Activated naive CD4-positive, alpha-beta T cell treated with anti-CD3 and anti-CD28 coated beads for 36 hours (primary cell): ENCODE measurements around the gene PDZRN4. TPM values are rescaled to one million over a fixed set of nuclear protein-coding genes. Genes with fewer than 3 reads are reported as not detected.

Experiments used
- CTCF ChIA-PET: fragments of 350-600 bp; sonication (Branson Sonifier 250); formaldehyde crosslinking; loops from one replicate; lab custom pipeline; 2021; ENCODE audit warnings: antibody characterized with exemption; lab: Charles Lee
- DNase-seq: peaks from one replicate; pipeline ENCODE4 v3.0.0-alpha.2; 2020
- H3K27ac Mint-ChIP-seq: one replicate; pipeline ENCODE4 v1.8.0; 2021; ENCODE audit warnings: mild to moderate bottlenecking, mixed read lengths
- H3K27me3 Mint-ChIP-seq: one replicate; pipeline ENCODE4 v1.8.0; 2021; ENCODE audit warnings: low read depth, mixed read lengths
- H3K36me3 Mint-ChIP-seq: one replicate; pipeline ENCODE4 v1.8.0; 2021; ENCODE audit warnings: low read depth, mixed read lengths
- H3K4me1 Mint-ChIP-seq: one replicate; pipeline ENCODE4 v1.8.0; 2021; ENCODE audit warnings: low read depth, mixed read lengths
- H3K4me3 Mint-ChIP-seq: one replicate; pipeline ENCODE4 v1.8.0; 2021; ENCODE audit warnings: mild to moderate bottlenecking, moderate library complexity, mixed read lengths
- H3K9me3 Mint-ChIP-seq: one replicate; pipeline ENCODE4 v1.8.0; 2021; ENCODE audit warnings: mixed read lengths
- intact Hi-C: fragments of 100-400 bp; cut with micrococcal nuclease; formaldehyde crosslinking; loops from one replicate; pipeline ENCODE4 v1.15.1; 2023
- total RNA-seq, 2 experiments: library from RNA; stranded (reverse); gene quantifications; one replicate each; pipeline ENCODE4 v1.2.3, GENCODE V29; 2021

The PDZRN4 gene
- total RNA-seq, 2 experiments from 2014 or later, result not detected

DNA sequence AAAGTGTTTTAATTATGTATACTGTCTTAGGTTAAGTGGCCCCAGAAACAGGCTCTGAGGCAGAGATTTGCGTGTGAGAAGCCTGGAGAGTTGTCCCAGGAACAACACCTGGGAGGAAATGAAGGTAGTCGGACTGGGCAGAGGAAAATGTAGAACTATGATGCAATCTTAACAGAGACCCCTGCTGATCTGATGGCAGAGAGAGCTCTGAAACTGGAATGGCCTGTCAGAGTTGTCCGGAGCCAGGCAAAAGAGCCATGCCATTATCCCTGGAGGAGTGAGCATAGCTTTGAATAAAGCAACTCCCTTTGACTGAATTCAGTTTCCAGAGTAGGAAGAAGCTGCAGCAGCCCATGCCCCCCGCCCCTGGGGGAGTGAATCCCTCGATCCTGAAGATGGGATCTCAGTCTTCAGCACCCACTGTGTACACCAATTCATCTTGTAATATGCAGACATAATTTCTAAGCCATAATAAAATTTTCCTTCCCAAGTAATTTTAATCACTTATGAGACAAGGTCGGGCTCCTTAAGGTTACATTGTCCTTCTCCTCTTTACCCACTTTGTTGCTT is 264.8 kb downstream of the PDZRN4 start:
- no peak overlapping the region for H3K4me3 Mint-ChIP-seq
- no peaks in the 10 kb centered on the region for H3K36me3 Mint-ChIP-seq
- no peak overlapping the region for H3K27ac Mint-ChIP-seq
- H3K27me3 Mint-ChIP-seq, result peaks cover 2% of the 10 kb centered on the region
- no peak for DNase-seq
- H3K9me3 Mint-ChIP-seq, result no peaks in the 10 kb centered on the region
- intact Hi-C loops, result no loop called here
- no peaks in the 10 kb centered on the region for H3K4me1 Mint-ChIP-seq
- CTCF ChIA-PET, result no interaction called here

DNA sequence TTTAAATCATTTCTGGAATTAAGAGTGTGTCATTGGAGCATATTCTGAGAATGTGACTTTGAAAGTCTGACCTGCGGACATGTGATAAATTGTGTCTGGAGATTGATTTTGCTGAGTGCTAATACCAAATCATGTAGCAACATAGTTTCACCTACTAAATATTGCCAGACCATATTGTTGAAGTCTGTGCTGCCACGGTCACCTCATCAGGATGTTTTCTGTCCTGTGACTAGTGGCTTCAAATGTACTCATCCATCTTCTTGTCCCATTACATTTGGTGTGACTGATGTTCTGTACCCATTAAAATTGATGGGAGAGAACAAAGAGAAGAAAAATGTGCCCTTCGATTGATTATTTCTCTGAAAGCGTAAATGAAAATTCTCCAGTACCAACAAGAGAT is 265.3 kb downstream of the PDZRN4 start:
- intact Hi-C loops, result no loop called here
- no peak overlapping the region for H3K27ac Mint-ChIP-seq
- peaks cover 2% of the 10 kb centered on the region for H3K27me3 Mint-ChIP-seq
- no peaks in the 10 kb centered on the region for H3K4me1 Mint-ChIP-seq
- no peak for DNase-seq
- H3K36me3 Mint-ChIP-seq, result no peaks in the 10 kb centered on the region
- CTCF ChIA-PET, result no interaction called here
- no peak overlapping the region for H3K4me3 Mint-ChIP-seq
- H3K9me3 Mint-ChIP-seq, result no peaks in the 10 kb centered on the region

DNA sequence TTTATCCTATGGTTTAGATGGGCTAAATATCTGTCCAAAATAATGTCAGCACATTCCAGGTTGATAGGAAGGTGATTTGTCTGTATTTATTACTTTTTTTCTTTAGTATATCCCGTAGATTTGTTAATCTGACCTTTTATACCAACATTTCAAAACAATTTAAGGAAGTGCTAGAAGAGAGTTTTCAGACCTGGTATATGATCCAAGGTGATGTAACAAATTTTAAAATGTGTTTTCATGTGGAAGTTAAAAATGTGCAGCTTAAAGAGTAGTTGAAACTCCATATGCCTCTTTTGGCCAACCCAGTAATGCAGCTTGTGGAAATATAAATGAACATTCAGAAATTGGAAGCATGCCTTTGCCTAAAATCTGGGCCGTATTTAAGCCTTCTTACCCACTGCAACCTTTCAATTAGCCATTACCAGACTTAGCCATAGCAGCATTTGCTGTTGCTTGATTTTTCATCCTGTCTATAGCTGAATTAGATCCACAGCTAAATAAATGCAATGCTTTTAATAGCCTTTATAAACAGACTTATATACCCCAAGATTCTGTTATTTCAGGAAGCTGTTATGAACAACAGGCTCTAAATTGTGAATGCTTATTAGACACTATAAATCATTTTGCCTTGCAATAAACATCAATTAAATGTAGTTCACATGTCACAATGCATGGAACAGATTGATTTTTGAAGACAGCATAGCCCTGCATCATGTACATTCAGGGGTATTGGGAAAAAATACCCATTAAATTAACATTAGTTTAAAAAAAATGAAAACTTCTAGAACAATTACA is 271.2 kb downstream of the PDZRN4 start:
- no peak overlapping the region for H3K27ac Mint-ChIP-seq
- intact Hi-C loops, result no loop called here
- no peak for DNase-seq
- no peaks in the 10 kb centered on the region for H3K4me1 Mint-ChIP-seq
- peaks cover 2% of the 10 kb centered on the region for H3K27me3 Mint-ChIP-seq
- H3K9me3 Mint-ChIP-seq, result no peaks in the 10 kb centered on the region
- CTCF ChIA-PET, result interaction anchor here (1.1 kb wide), 1 partner anchor 565 kb away, joined by 4 read pairs; no protein-coding TSS in a partner anchor
- no peak overlapping the region for H3K4me3 Mint-ChIP-seq
- H3K36me3 Mint-ChIP-seq, result no peaks in the 10 kb centered on the region

DNA sequence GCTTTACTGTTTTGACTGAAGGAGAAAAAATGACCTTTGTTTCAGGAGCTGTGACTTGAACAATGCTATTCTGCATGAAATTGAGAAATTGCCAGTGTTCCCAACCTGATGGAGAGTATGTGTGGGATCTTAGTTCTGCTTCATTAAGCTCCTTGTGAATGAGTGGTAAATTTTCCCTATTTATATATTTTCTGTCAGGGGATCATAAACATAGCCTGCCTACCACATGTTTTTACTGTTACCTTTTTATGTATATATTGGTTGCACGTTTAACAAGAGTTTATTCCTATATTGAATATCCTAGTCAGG is 271.7 kb downstream of the PDZRN4 start:
- H3K36me3 Mint-ChIP-seq, result no peaks in the 10 kb centered on the region
- intact Hi-C loops, result no loop called here
- no peak overlapping the region for H3K4me3 Mint-ChIP-seq
- H3K4me1 Mint-ChIP-seq, result no peaks in the 10 kb centered on the region
- CTCF ChIA-PET, result interaction anchor here (1.1 kb wide), 1 partner anchor 564 kb away, joined by 4 read pairs; no protein-coding TSS in a partner anchor
- H3K27ac Mint-ChIP-seq, result no peak overlapping the region
- H3K9me3 Mint-ChIP-seq, result no peaks in the 10 kb centered on the region
- no peak for DNase-seq
- H3K27me3 Mint-ChIP-seq, result peaks cover 2% of the 10 kb centered on the region

DNA sequence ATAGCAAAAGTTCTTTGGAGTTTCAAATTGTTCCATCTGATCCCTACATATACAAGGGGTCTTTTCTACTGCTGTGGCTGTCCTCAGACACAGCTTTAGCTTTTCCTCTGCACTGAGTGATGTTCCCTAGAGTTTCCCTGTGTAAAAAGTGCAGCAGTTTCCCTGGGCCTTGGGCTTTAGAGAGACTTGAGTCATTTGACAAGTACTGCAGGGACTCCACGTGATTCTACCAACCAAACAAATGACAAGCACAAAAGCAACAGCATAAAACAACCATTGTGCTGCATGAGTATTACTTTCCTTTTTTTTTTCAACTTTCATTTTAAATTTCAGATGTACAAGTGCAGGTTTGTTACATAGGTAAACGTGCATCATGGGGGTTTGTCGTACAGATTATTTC is 272.8 kb downstream of the PDZRN4 start:
- intact Hi-C loops, result no loop called here
- no peak for DNase-seq
- no peak overlapping the region for H3K4me3 Mint-ChIP-seq
- peaks cover 2% of the 10 kb centered on the region for H3K27me3 Mint-ChIP-seq
- no peaks in the 10 kb centered on the region for H3K9me3 Mint-ChIP-seq
- no peak overlapping the region for H3K27ac Mint-ChIP-seq
- no peaks in the 10 kb centered on the region for H3K4me1 Mint-ChIP-seq
- no peaks in the 10 kb centered on the region for H3K36me3 Mint-ChIP-seq
- CTCF ChIA-PET, result no interaction called here

DNA sequence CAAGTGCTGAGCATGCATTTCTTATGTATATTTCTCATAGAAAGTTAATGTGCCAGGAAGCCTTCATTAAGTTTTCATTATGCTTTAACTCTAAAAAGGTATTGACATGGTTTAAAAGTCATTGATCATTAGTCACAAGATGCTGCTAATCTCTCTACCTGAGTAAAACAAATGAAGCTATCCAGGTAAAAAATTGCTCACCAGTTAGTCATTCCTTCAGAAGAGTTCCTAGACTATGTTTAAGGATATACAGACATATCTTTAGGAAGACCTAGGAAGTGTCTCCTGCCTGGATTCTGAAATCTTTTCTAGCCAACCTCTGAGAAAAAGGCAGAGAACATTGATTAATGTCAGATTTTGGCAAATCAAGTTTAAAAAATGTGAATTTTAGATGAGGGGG is 274.2 kb downstream of the PDZRN4 start:
- peaks cover 2% of the 10 kb centered on the region for H3K27me3 Mint-ChIP-seq
- CTCF ChIA-PET, result no interaction called here
- H3K9me3 Mint-ChIP-seq, result no peaks in the 10 kb centered on the region
- intact Hi-C loops, result no loop called here
- no peaks in the 10 kb centered on the region for H3K4me1 Mint-ChIP-seq
- DNase-seq, result no peak
- no peak overlapping the region for H3K27ac Mint-ChIP-seq
- no peaks in the 10 kb centered on the region for H3K36me3 Mint-ChIP-seq
- H3K4me3 Mint-ChIP-seq, result no peak overlapping the region

DNA sequence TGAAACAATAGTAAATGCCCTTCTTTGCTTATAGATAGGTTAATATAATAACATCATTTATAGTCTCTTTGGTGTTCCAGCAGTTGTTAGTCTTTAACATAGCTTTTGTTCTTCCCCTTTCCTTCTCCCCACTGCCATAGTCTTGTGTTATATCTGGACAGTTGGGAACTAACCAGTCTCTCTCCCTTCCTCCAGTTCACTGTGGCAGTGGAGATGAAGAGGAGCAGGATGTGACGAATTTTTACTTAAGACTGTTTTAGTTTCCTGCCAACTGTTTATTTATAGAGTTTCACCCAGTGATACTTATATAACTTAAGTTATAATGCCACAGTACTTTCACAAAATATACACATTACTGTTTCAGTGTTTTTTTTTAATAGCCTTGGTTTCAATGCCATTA is 277.4 kb downstream of the PDZRN4 start:
- Mint-ChIP-seq H3K27ac (no peak overlapping the region), H3K27me3 (no peaks in the 10 kb centered on the region), H3K9me3 (no peaks in the 10 kb centered on the region), H3K36me3 (no peaks in the 10 kb centered on the region), H3K4me1 (no peaks in the 10 kb centered on the region), H3K4me3 (no peak overlapping the region)
- CTCF ChIA-PET, result no interaction called here
- no peak for DNase-seq
- intact Hi-C loops, result no loop called here

DNA sequence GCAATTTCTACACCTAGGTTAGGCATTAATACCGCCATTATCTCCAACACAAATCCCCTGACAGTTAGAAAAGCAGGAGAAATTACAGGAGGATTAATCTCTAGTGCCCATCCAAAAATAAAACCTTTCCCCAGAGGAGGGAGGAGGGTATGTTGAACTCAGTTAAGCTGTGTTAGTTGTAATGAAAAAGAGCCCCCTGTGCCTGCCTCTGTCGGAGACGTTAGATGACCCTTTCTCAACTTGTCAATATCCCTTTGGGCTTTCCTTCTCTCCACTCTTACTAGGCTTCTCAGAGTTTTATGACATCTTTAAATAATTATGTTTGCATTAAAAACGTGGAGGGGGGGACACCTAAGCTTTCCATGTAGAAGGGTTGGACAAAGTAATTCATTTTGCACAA is 278.2 kb downstream of the PDZRN4 start:
- no peak overlapping the region for H3K27ac Mint-ChIP-seq
- H3K4me3 Mint-ChIP-seq, result no peak overlapping the region
- CTCF ChIA-PET, result no interaction called here
- no peaks in the 10 kb centered on the region for H3K27me3 Mint-ChIP-seq
- intact Hi-C loops, result no loop called here
- no peak for DNase-seq
- no peaks in the 10 kb centered on the region for H3K36me3 Mint-ChIP-seq
- H3K9me3 Mint-ChIP-seq, result no peaks in the 10 kb centered on the region
- no peaks in the 10 kb centered on the region for H3K4me1 Mint-ChIP-seq

DNA sequence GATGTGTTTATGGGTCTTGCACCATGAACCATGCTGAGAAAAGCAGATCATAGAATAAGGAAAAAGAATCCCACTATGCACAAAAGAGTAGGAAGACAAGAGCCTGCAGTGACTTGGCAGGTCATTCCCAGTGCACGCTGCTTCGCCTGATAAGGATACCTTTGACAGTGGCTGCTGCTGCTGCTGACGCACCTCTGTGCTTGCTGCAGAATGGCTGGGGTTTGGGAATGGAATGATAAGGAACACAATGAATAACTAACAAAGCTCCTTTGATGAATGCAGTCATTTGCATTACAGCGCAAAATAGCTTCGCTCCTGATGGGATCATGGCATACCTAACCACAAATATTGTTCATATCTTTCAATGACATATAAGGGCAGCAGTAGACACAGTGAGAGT is 278.7 kb downstream of the PDZRN4 start:
- intact Hi-C loops, result no loop called here
- Mint-ChIP-seq H3K27ac (no peak overlapping the region), H3K27me3 (no peaks in the 10 kb centered on the region), H3K4me3 (no peak overlapping the region), H3K4me1 (no peaks in the 10 kb centered on the region), H3K9me3 (no peaks in the 10 kb centered on the region), H3K36me3 (no peaks in the 10 kb centered on the region)
- CTCF ChIA-PET, result no interaction called here
- no peak for DNase-seq

DNA sequence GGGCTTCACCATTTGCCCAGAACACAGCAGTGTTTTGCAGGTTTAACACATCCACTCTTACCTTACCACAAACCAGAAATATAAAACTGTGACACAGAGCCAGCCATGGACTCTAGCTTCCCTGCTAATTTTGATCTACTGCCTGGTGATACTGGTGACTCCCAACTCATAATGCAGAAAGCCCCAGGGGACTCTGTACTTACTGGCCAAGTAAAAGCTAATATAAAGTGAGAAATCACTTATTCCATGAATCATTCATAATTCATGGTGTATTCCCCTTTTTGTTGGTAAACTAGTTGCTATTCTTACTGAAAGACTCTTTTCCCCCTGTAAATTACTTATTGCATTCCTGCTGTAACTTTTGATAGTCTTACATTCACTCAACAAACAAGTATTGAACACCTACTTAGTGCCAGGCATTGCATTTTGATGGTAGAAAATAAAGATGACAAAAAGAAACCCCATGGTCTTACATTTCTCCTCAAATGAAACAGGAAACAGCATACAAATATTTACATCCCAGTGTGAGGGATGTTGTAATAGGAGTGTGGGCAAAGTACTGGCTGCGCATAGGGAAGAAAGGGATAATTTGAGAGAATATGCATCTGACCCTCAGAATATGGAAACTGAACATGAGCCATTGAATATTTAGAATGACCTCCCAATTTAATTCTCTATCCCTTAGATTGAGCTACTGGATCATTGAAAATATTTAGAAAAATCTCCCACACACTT is 279.6 kb downstream of the PDZRN4 start:
- Mint-ChIP-seq H3K4me3 (no peak overlapping the region), H3K27ac (no peak overlapping the region), H3K4me1 (no peaks in the 10 kb centered on the region), H3K27me3 (no peaks in the 10 kb centered on the region), H3K36me3 (no peaks in the 10 kb centered on the region), H3K9me3 (no peaks in the 10 kb centered on the region)
- intact Hi-C loops, result no loop called here
- CTCF ChIA-PET, result no interaction called here
- DNase-seq, result no peak

DNA sequence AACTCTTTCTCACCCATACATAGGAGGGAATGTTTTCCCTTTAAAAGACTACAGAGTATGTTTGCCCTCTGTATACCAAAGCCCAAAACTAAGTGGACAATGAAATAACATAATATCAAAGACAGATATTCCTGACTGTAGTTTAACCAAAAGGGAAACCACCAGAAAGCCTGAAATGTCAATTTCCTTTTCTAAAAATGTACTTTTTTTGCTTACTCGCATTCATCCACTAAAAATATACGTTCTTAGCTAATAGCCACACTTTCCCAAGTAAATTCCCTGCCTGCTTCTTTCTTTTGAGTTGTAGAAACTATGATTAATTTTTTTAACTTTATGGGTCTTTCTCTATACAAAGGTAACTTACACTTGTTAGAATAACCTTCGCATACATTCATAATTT is 280.2 kb downstream of the PDZRN4 start:
- Mint-ChIP-seq H3K27ac (no peak overlapping the region), H3K36me3 (no peaks in the 10 kb centered on the region), H3K9me3 (no peaks in the 10 kb centered on the region), H3K4me3 (no peak overlapping the region), H3K4me1 (no peaks in the 10 kb centered on the region), H3K27me3 (no peaks in the 10 kb centered on the region)
- no peak for DNase-seq
- CTCF ChIA-PET, result no interaction called here
- intact Hi-C loops, result no loop called here

DNA sequence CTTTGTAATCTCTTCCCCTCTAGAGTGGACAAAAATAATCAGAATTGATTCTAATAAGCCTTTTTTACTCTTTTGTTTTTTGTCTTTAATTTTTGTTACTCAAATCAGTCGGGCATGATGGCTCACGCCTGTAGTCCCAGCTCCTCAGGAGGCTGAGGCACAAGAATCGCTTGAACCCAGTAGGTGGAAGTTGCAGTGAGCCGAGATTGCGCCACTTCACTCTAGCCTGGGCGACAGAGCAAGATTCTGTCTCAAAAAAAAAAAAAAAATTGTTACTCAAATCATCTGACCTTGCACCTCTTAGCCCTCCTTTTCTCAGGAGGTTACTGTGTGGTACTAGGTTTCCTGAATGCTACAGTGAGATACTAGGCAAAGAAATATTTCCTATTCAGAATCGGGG is 280.6 kb downstream of the PDZRN4 start:
- DNase-seq, result no peak
- no peak overlapping the region for H3K27ac Mint-ChIP-seq

DNA sequence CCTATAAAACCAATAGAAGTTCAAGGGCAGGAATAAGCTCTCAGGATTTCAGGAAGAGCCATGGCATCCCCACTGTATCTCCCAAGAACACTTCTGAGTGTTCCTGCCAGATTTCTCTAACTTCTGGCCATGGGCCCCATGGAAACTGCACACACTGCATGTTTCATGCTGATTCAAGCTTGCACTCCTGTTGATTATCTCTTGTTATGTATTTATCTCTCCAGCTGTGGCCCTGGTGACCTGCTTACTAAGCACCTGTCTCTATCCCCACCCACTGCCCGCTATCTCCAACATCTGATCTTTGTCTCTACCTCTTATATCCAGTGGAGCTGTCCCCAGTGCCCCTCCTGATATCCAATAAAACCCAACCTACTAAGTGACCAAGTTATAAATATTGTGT is 285.3 kb downstream of the PDZRN4 start:
- DNase-seq, result no peak
- intact Hi-C loops, result no loop called here
- H3K4me3 Mint-ChIP-seq, result no peak overlapping the region
- CTCF ChIA-PET, result no interaction called here
- no peaks in the 10 kb centered on the region for H3K4me1 Mint-ChIP-seq
- no peaks in the 10 kb centered on the region for H3K9me3 Mint-ChIP-seq
- no peaks in the 10 kb centered on the region for H3K36me3 Mint-ChIP-seq
- no peak overlapping the region for H3K27ac Mint-ChIP-seq
- H3K27me3 Mint-ChIP-seq, result no peaks in the 10 kb centered on the region

More for the DNA sequence above, 280.6 kb downstream of the PDZRN4 start:
- H3K27me3 Mint-ChIP-seq, result no peaks in the 10 kb centered on the region
- H3K4me3 Mint-ChIP-seq, result no peak overlapping the region
- intact Hi-C loops, result no loop called here
- no peaks in the 10 kb centered on the region for H3K36me3 Mint-ChIP-seq
- no peaks in the 10 kb centered on the region for H3K4me1 Mint-ChIP-seq
- H3K9me3 Mint-ChIP-seq, result no peaks in the 10 kb centered on the region
- CTCF ChIA-PET, result no interaction called here
